Suprapubic skin (tissue), 4 donors: ENCODE results near the gene NRG3. TPM values are rescaled to one million over a fixed set of nuclear protein-coding genes. Genes with fewer than 3 reads are reported as not detected.

ENCODE experiments used
- DNase-seq, 2 donors: peaks; one replicate each; pipeline ENCODE4 v3.0.0-alpha.2; 2019; ENCODE audit warnings: low spot score in 2 of 2
- H3K27ac ChIP-seq: fragments of 200-600 bp; sonication (generic); one replicate; pipeline ENCODE4 v1.5.1; 2019
- H3K27me3 ChIP-seq: fragments of 200-600 bp; sonication (generic); one replicate; pipeline ENCODE4 v1.5.1; 2019
- H3K36me3 ChIP-seq: fragments of 200-600 bp; sonication (generic); one replicate; pipeline ENCODE4 v1.5.1; 2019
- H3K4me1 ChIP-seq: fragments of 200-600 bp; sonication (generic); one replicate; pipeline ENCODE4 v1.5.1; 2019
- H3K4me3 ChIP-seq: fragments of 200-600 bp; sonication (generic); one replicate; pipeline ENCODE4 v1.5.1; 2019; ENCODE audit warnings: mild to moderate bottlenecking
- H3K9me3 ChIP-seq: fragments of 200-600 bp; sonication (generic); one replicate; pipeline ENCODE4 v1.5.1; 2019
- CTCF ChIP-seq, 2 donors: fragments of 200-600 bp in 1 of 2; fragments of 450-650 bp in 1 of 2; sonication (generic) in 1 of 2; IDR thresholded peaks; one replicate each; pipeline ENCODE4 v1.5.1; 2016 to 2019; ENCODE audit warnings: antibody characterized with exemption in 2 of 2, mild to moderate bottlenecking in 1 of 2, moderate library complexity in 1 of 2
- EP300 ChIP-seq: sonication (generic); formaldehyde crosslinking; IDR thresholded peaks from one replicate; pipeline ENCODE4 v1.6.1; 2017; ENCODE audit warnings: antibody characterized with exemption
- POLR2A ChIP-seq, 2 donors: fragments of 450-650 bp; IDR thresholded peaks; one replicate each; pipeline ENCODE4 v1.6.1; 2017; ENCODE audit warnings: antibody characterized with exemption in 2 of 2, mild to moderate bottlenecking in 2 of 2, moderate library complexity in 2 of 2
- POLR2AphosphoS5 ChIP-seq, 3 donors: sonication (generic); formaldehyde crosslinking; IDR thresholded peaks; one replicate each; pipeline ENCODE4 v1.6.1; 2017; ENCODE audit warnings: antibody characterized with exemption in 3 of 3
- WGBS: methylation state at CpG from one replicate; pipeline ENCODE4 v1.1.5; 2018; 5-methylcytosine and 5-hydroxymethylcytosine counted together
- total RNA-seq, 4 donors: library from RNA; depleted of rRNA; stranded (reverse); fragments of >200 nt; gene quantifications; one replicate each; pipeline ENCODE4 v1.1.0, GENCODE V29; 2016

The NRG3 gene
- total RNA-seq, 4 donors from 2014 or later, result 0.65 to 3.5 (median 1.3) TPM

- DNase-seq, result no peak
- Histone ChIP-seq H3K4me3 (no peak overlapping the region), H3K27me3 (no peaks in the 10 kb centered on the region), H3K4me1 (no peaks in the 10 kb centered on the region), H3K9me3 (no peaks in the 10 kb centered on the region), H3K36me3 (no peaks in the 10 kb centered on the region), H3K27ac (no peak overlapping the region)
- TF ChIP-seq EP300, result no peak
- no peak for TF ChIP-seq POLR2AphosphoS5 (IDR thresholded peaks at IDR 0.05)
- no peak for TF ChIP-seq POLR2A (IDR thresholded peaks at IDR 0.05)
- TF ChIP-seq CTCF (IDR thresholded peaks at IDR 0.05), result no peak
- 64% methylated on average over 2 of the region's 2 CpGs for WGBS
Observed at GRCh38 chr10:82821043-82821442, 946.0 kb downstream of the NRG3 start.

GRCh38 chr10:82826132-82826531 lies 951.1 kb downstream of the NRG3 start:
- H3K27ac ChIP-seq, result no peak overlapping the region
- 67% methylated on average over 1 of the region's 1 CpG for WGBS
- no peaks in the 10 kb centered on the region for H3K4me1 ChIP-seq
- no peak overlapping the region for H3K4me3 ChIP-seq
- TF ChIP-seq POLR2AphosphoS5 (IDR thresholded peaks at IDR 0.05) (no peak), POLR2A (IDR thresholded peaks at IDR 0.05) (no peak), CTCF (IDR thresholded peaks at IDR 0.05) (no peak), EP300 (no peak)
- DNase-seq, result no peak
- no peaks in the 10 kb centered on the region for H3K27me3 ChIP-seq
- H3K9me3 ChIP-seq, result no peaks in the 10 kb centered on the region
- H3K36me3 ChIP-seq, result no peaks in the 10 kb centered on the region

GRCh38 chr10:82827901-82828300 lies 952.9 kb downstream of the NRG3 start:
- Histone ChIP-seq H3K27ac (no peak overlapping the region), H3K4me3 (no peak overlapping the region), H3K36me3 (no peaks in the 10 kb centered on the region), H3K4me1 (no peaks in the 10 kb centered on the region), H3K9me3 (no peaks in the 10 kb centered on the region), H3K27me3 (no peaks in the 10 kb centered on the region)
- no peak for DNase-seq
- no peak for TF ChIP-seq POLR2AphosphoS5 (IDR thresholded peaks at IDR 0.05)
- TF ChIP-seq POLR2A (IDR thresholded peaks at IDR 0.05), result no peak
- TF ChIP-seq EP300, result no peak
- no peak for TF ChIP-seq CTCF (IDR thresholded peaks at IDR 0.05)
- WGBS, result 75% methylated on average over 4 of the region's 4 CpGs

GRCh38 chr10:82847242-82847641 lies 972.2 kb downstream of the NRG3 start:
- H3K36me3 ChIP-seq, result no peaks in the 10 kb centered on the region
- no peaks in the 10 kb centered on the region for H3K4me1 ChIP-seq
- H3K9me3 ChIP-seq, result no peaks in the 10 kb centered on the region
- H3K27me3 ChIP-seq, result no peaks in the 10 kb centered on the region
- no peak for DNase-seq
- H3K4me3 ChIP-seq, result no peak overlapping the region
- WGBS, result 92% methylated on average over 3 of the region's 3 CpGs
- H3K27ac ChIP-seq, result no peak overlapping the region
- TF ChIP-seq POLR2AphosphoS5 (IDR thresholded peaks at IDR 0.05) (no peak), CTCF (IDR thresholded peaks at IDR 0.05) (no peak), POLR2A (IDR thresholded peaks at IDR 0.05) (no peak), EP300 (no peak)

GRCh38 chr10:82850191-82850590 lies 975.2 kb downstream of the NRG3 start:
- no peak overlapping the region for H3K27ac ChIP-seq
- no peaks in the 10 kb centered on the region for H3K9me3 ChIP-seq
- H3K4me1 ChIP-seq, result no peaks in the 10 kb centered on the region
- no peak for TF ChIP-seq POLR2A (IDR thresholded peaks at IDR 0.05)
- TF ChIP-seq CTCF (IDR thresholded peaks at IDR 0.05), result no peak
- no peak for TF ChIP-seq POLR2AphosphoS5 (IDR thresholded peaks at IDR 0.05)
- no peak for TF ChIP-seq EP300
- H3K4me3 ChIP-seq, result no peak overlapping the region
- DNase-seq, result no peak
- 78% methylated on average over 4 of the region's 4 CpGs for WGBS
- H3K36me3 ChIP-seq, result no peaks in the 10 kb centered on the region
- no peaks in the 10 kb centered on the region for H3K27me3 ChIP-seq
